Neural progenitor cell (in vitro differentiated cells): ENCODE measurements around the gene NOS1AP. TPM values are rescaled to one million over a fixed set of nuclear protein-coding genes. Genes with fewer than 3 reads are reported as not detected.

Experiments used
- DNase-seq: peaks from one replicate; pipeline ENCODE4 v3.0.0-alpha.2; 2016; ENCODE audit warnings: low spot score
- H2AFZ ChIP-seq: fragments of 200-600 bp; sonication (generic); replicated peaks from 2 replicates; pipeline ENCODE4 v1.6.1; 2016; ENCODE audit warnings: antibody characterized with exemption
- H3F3A ChIP-seq: fragments of 200-600 bp; sonication (generic); 2 replicates; pipeline ENCODE4 v1.6.1; 2016; ENCODE audit warnings: antibody characterized with exemption, low read depth
- H3K27ac ChIP-seq: fragments of 200-600 bp; sonication (generic); 2 replicates; pipeline ENCODE4 v1.5.1; 2016; ENCODE audit warnings: mild to moderate bottlenecking
- H3K27me3 ChIP-seq: fragments of 200-600 bp; sonication (generic); 2 replicates; pipeline ENCODE4 v1.6.1; 2016; ENCODE audit warnings: mild to moderate bottlenecking, moderate library complexity
- H3K36me3 ChIP-seq: fragments of 200-600 bp; sonication (generic); 2 replicates; pipeline ENCODE4 v1.5.1; 2016
- H3K4me1 ChIP-seq: fragments of 200-600 bp; sonication (generic); 2 replicates; pipeline ENCODE4 v1.6.1; 2016; ENCODE audit warnings: mixed run types
- H3K4me2 ChIP-seq: fragments of 200-600 bp; sonication (generic); 2 replicates; pipeline ENCODE4 v1.6.1; 2016
- H3K4me3 ChIP-seq: fragments of 200-600 bp; sonication (generic); 2 replicates; pipeline ENCODE4 v1.5.1; 2016
- H3K79me2 ChIP-seq: fragments of 200-600 bp; sonication (generic); 2 replicates; pipeline ENCODE4 v1.6.1; 2016; ENCODE audit warnings: low read depth
- H3K9ac ChIP-seq: fragments of 200-600 bp; sonication (generic); 2 replicates; pipeline ENCODE4 v1.6.1; 2016
- H3K9me3 ChIP-seq: fragments of 200-600 bp; sonication (generic); 2 replicates; pipeline ENCODE4 v1.5.1; 2016; ENCODE audit warnings: low read depth
- H4K20me1 ChIP-seq: fragments of 200-600 bp; sonication (generic); 2 replicates; pipeline ENCODE4 v1.6.1; 2016; ENCODE audit warnings: low read depth
- H3K27ac Mint-ChIP-seq: 3 replicates; pipeline ENCODE4 v1.8.0; 2021; ENCODE audit warnings: mixed read lengths
- H3K27me3 Mint-ChIP-seq: 2 replicates; pipeline ENCODE4 v1.8.0; 2022; ENCODE audit warnings: low read depth, mild to moderate bottlenecking, inconsistent platforms, moderate library complexity, mixed read lengths; ENCODE audit not compliant: insufficient read depth
- H3K36me3 Mint-ChIP-seq: 3 replicates; pipeline ENCODE4 v1.8.0; 2021; ENCODE audit warnings: mixed read lengths
- H3K4me1 Mint-ChIP-seq: 3 replicates; pipeline ENCODE4 v1.8.0; 2021; ENCODE audit warnings: mixed read lengths
- H3K4me3 Mint-ChIP-seq: 3 replicates; pipeline ENCODE4 v1.8.0; 2021; ENCODE audit warnings: mild to moderate bottlenecking, moderate library complexity, mixed read lengths
- H3K9me3 Mint-ChIP-seq: 3 replicates; pipeline ENCODE4 v1.8.0; 2020; ENCODE audit warnings: mixed read lengths
- CTCF ChIP-seq: fragments of 200-600 bp; sonication (generic); IDR thresholded peaks from 2 replicates; pipeline ENCODE4 v1.5.1; 2017; ENCODE audit warnings: antibody characterized with exemption, mild to moderate bottlenecking
- EZH2 ChIP-seq: fragments of 200-600 bp; sonication (generic); IDR thresholded peaks from 2 replicates; pipeline ENCODE4 v1.6.1; 2017; ENCODE audit warnings: antibody characterized with exemption, mild to moderate bottlenecking, moderate library complexity
- EZH2phosphoT487 ChIP-seq: fragments of 200-600 bp; sonication (generic); IDR thresholded peaks from 2 replicates; pipeline ENCODE4 v1.6.1; 2017; ENCODE audit warnings: antibody characterized with exemption
- total RNA-seq: library from RNA; depleted of rRNA; stranded (reverse); fragments of >200 nt; gene quantifications from 2 replicates; pipeline ENCODE4 v1.2.3, GENCODE V29; 2015; ENCODE audit warnings: low replicate concordance

The NOS1AP gene
- total RNA-seq, 1 donor from 2014 or later = 2.4 TPM

- Histone ChIP-seq H3K79me2 (no peaks in the 10 kb centered on the region), H3F3A (no peaks in the 10 kb centered on the region), H3K4me3 (no peak overlapping the region), H3K4me2 (no peak overlapping the region), H3K9me3 (no peaks in the 10 kb centered on the region), H2AFZ (no peak overlapping the region), H4K20me1 (no peaks in the 10 kb centered on the region), H3K27me3 (no peaks in the 10 kb centered on the region), H3K36me3 (no peaks in the 10 kb centered on the region), H3K9ac (no peak overlapping the region), H3K4me1 (no peaks in the 10 kb centered on the region), H3K27ac (no peak overlapping the region)
- Mint-ChIP-seq H3K27ac (peak overlapping the region; percentile 25), H3K36me3 (peaks cover 23% of the 10 kb centered on the region), H3K4me1 (peaks cover 14% of the 10 kb centered on the region), H3K4me3 (no peak overlapping the region), H3K9me3 (no peaks in the 10 kb centered on the region), H3K27me3 (no peaks in the 10 kb centered on the region)
- TF ChIP-seq EZH2phosphoT487 (no peak), EZH2 (no peak), CTCF (no peak)
- no peak for DNase-seq
These were observed 306.0 kb downstream of the NOS1AP start for GRCh38 chr1:162375463-162375862.

GRCh38 chr1:162376691-162377090 is 307.2 kb downstream of the NOS1AP start, which contains the start of gene SPATA46:
SPATA46 (minus strand) TSS chr1:162376854; CDS start chr1:162376790, 64 bp downstream.
- Histone ChIP-seq H3K4me2 (no peak within 1 kb of the TSS), H3K9me3 (no peaks in the 10 kb centered on the region), H3K27me3 (no peaks in the 10 kb centered on the region), H3K4me3 (no peak within 1 kb of the TSS), H3K27ac (no peak within 1 kb of the TSS), H2AFZ (no peak within 1 kb of the TSS), H3K79me2 (no peaks in the 10 kb centered on the region), H4K20me1 (no peaks in the 10 kb centered on the region), H3K36me3 (no peaks in the 10 kb centered on the region), H3K9ac (no peak within 1 kb of the TSS), H3F3A (no peaks in the 10 kb centered on the region), H3K4me1 (no peaks in the 10 kb centered on the region)
- H3K9me3 Mint-ChIP-seq = no peaks in the 10 kb centered on the region
- no peak within 1 kb of the TSS for H3K4me3 Mint-ChIP-seq
- DNase-seq = no peak
- no peaks in the 10 kb centered on the region for H3K27me3 Mint-ChIP-seq
- H3K36me3 Mint-ChIP-seq = peaks cover 26% of the 10 kb centered on the region
- peak within 1 kb of the TSS; percentile 26 for H3K27ac Mint-ChIP-seq
- peaks cover 14% of the 10 kb centered on the region for H3K4me1 Mint-ChIP-seq
- TF ChIP-seq EZH2 (no peak), EZH2phosphoT487 (no peak), CTCF (no peak)

DNA sequence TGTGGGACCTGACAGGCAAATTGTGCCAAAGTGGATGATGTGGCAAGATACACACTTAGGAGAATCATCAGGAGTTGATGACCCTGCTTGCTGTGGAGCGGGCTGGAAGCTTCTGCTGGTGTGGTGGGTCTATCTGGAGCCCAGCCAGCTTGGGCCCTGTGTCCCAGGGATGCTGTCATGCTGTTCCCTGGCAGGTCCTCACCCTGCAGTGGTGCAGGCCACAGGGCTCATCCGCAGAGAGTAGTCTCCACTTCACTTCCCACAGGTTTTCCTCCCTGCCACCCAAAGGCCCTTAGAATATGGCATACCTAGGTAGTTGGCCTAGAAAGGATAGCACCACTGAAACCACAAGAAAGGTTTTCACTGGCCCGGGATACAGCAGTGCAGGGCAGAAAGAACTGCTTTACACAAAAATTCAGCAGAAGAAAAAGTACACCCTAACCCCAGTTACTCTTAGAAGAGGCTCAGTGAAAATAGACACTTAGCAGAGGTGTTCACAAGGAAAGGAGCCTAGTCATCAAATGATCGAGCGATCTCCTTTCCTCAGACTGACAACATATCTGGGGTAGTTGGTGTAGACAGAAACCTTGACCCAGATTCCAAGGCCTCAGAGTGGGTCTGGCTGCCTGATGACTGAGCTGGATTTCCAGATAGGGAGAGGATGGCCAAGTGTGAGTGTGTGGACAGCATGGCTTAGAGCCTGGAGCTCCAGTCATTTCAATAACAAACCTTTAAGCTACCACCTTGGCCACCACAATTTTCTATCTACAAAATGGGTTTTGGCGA is 310.8 kb downstream of the NOS1AP start:
- Mint-ChIP-seq H3K27ac (no peak overlapping the region), H3K9me3 (no peaks in the 10 kb centered on the region), H3K36me3 (peaks cover 34% of the 10 kb centered on the region), H3K4me1 (peaks cover 25% of the 10 kb centered on the region), H3K4me3 (no peak overlapping the region), H3K27me3 (peaks cover 2% of the 10 kb centered on the region)
- Histone ChIP-seq H3K27ac (no peak overlapping the region), H3K4me3 (no peak overlapping the region), H2AFZ (no peak overlapping the region), H3K9ac (no peak overlapping the region), H3K79me2 (no peaks in the 10 kb centered on the region), H3K36me3 (no peaks in the 10 kb centered on the region), H3F3A (no peaks in the 10 kb centered on the region), H3K27me3 (no peaks in the 10 kb centered on the region), H3K4me2 (no peak overlapping the region), H3K4me1 (peaks cover 22% of the 10 kb centered on the region), H3K9me3 (no peaks in the 10 kb centered on the region), H4K20me1 (no peaks in the 10 kb centered on the region)
- TF ChIP-seq CTCF (no peak), EZH2phosphoT487 (no peak), EZH2 (no peak)
- DNase-seq = no peak
